ENCODE measurements around the gene MAPK8IP3. TPM values are rescaled to one million over a fixed set of nuclear protein-coding genes. Genes with fewer than 3 reads are reported as not detected.

The MAPK8IP3 gene
- total and polyA plus RNA-seq, 9 of the 15 experiments (the other 6 are each of a cell fraction or from before 2014, with no cell fraction given), result 0.17 to 58.7 (median 16.7) TPM

DNA sequence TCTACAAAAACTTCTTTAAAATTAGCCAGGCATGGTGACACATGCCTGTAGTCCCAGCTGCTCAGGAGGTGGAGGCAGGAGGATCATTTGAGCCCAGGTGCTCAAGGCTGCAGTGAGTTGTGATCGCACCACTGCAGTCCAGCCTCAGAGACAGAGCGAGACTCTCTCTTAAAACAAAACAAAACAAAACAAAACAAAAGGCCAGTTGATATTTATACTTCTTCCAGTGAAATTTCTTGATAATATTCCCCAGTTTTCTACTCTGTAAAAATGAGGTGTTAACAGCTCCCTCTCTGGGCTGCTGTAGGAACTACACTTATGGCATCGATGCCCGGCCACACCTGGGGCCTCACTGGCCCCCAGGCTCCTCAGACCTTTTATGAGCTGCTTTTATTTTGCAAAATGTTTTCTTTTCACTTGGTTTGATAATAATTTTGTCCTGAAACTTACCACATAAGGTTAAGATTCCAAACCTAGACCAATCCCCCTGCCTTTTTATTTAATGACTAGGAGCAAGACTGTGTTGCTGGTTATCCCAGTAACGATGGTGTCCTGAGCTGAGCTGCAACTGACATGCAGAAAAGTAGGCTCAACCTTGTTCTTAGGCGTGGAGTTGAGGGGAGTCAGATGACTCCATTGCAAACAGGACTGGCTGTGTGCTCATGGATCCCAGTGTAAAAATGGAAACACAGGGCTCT lies 17.6 kb downstream of the MAPK8IP3 start (continued):
- TF ChIP-seq RBM17 (IDR thresholded peaks at IDR 0.05; ENCODE audit: borderline replicate concordance, low read depth, low read length) (no peak), FOXA3 (CRISPR knock-in tag; conservative IDR thresholded peaks at IDR 0.05 in 1 of 2, IDR thresholded peaks at IDR 0.05 in 1 of 2) (no peak), SMC3 (conservative IDR thresholded peaks at IDR 0.05; ENCODE audit: insufficient read depth, low read depth, low read length) (0 out of 2 replicates have a peak, but pooled peaks have one; percentile 37), KLF16 (IDR thresholded peaks at IDR 0.05) (0 out of 2 replicates have a peak, but pooled peaks have one; percentile 35), RAD21 (CRISPR knock-in tag; conservative IDR thresholded peaks at IDR 0.05 in 1 of 2, IDR thresholded peaks at IDR 0.05 in 1 of 2) (peak; percentile 23 to 56; a peak in 3 of 4 replicates), ELF2 (CRISPR knock-in tag; IDR thresholded peaks at IDR 0.05) (no peak), POU5F1 (IDR thresholded peaks at IDR 0.05; ENCODE audit: borderline replicate concordance, low read depth, low read length, partially characterized antibody) (no peak), ZNF384 (IDR thresholded peaks at IDR 0.05; ENCODE audit: low read depth, low read length) (no peak)
- TF ChIP-seq, protein P1, sequence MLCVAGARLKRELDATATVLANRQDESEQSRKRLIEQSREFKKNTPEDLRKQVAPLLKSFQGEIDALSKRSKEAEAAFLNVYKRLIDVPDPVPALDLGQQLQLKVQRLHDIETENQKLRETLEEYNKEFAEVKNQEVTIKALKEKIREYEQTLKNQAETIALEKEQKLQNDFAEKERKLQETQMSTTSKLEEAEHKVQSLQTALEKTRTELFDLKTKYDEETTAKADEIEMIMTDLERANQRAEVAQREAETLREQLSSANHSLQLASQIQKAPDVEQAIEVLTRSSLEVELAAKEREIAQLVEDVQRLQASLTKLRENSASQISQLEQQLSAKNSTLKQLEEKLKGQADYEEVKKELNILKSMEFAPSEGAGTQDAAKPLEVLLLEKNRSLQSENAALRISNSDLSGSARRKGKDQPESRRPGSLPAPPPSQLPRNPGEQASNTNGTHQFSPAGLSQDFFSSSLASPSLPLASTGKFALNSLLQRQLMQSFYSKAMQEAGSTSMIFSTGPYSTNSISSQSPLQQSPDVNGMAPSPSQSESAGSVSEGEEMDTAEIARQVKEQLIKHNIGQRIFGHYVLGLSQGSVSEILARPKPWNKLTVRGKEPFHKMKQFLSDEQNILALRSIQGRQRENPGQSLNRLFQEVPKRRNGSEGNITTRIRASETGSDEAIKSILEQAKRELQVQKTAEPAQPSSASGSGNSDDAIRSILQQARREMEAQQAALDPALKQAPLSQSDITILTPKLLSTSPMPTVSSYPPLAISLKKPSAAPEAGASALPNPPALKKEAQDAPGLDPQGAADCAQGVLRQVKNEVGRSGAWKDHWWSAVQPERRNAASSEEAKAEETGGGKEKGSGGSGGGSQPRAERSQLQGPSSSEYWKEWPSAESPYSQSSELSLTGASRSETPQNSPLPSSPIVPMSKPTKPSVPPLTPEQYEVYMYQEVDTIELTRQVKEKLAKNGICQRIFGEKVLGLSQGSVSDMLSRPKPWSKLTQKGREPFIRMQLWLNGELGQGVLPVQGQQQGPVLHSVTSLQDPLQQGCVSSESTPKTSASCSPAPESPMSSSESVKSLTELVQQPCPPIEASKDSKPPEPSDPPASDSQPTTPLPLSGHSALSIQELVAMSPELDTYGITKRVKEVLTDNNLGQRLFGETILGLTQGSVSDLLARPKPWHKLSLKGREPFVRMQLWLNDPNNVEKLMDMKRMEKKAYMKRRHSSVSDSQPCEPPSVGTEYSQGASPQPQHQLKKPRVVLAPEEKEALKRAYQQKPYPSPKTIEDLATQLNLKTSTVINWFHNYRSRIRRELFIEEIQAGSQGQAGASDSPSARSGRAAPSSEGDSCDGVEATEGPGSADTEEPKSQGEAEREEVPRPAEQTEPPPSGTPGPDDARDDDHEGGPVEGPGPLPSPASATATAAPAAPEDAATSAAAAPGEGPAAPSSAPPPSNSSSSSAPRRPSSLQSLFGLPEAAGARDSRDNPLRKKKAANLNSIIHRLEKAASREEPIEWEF (CRISPR knock-in tag; IDR thresholded peaks at IDR 0.05), result no peak
